Loucy (cell line): ENCODE results near the gene ARHGEF16.

Experiments
- H2AFZ ChIP-seq: fragments of 200-600 bp; sonication (generic); 2 replicates; pipeline ENCODE4 v1.6.0; 2016; ENCODE audit warnings: antibody characterized with exemption, mild to moderate bottlenecking, low read length, moderate library complexity
- H3F3A ChIP-seq: fragments of 200-600 bp; 2 replicates; pipeline ENCODE4 v1.6.0; 2016; ENCODE audit warnings: antibody characterized with exemption, low read depth, mild to moderate bottlenecking
- H3K27me3 ChIP-seq: fragments of 200-600 bp; sonication (generic); 2 replicates; pipeline ENCODE4 v1.6.1; 2014; ENCODE audit warnings: low read length, mild to moderate bottlenecking; ENCODE audit not compliant: insufficient read depth, poor library complexity, severe bottlenecking
- H3K36me3 ChIP-seq: fragments of 200-600 bp; sonication (generic); 2 replicates; pipeline ENCODE4 v1.6.1; 2016; ENCODE audit warnings: low read length; ENCODE audit not compliant: insufficient read depth
- H3K4me1 ChIP-seq: fragments of 200-600 bp; sonication (generic); 2 replicates; pipeline ENCODE4 v1.5.1; 2014; ENCODE audit warnings: low read length, mild to moderate bottlenecking; ENCODE audit not compliant: insufficient read depth, poor library complexity, severe bottlenecking
- H3K4me2 ChIP-seq: fragments of 200-600 bp; sonication (generic); 2 replicates; pipeline ENCODE4 v1.6.0; 2014; ENCODE audit warnings: antibody characterized with exemption, low read length, low read depth, mild to moderate bottlenecking; ENCODE audit not compliant: poor library complexity, severe bottlenecking
- H3K4me3 ChIP-seq: fragments of 200-600 bp; sonication (generic); 2 replicates; pipeline ENCODE4 v1.5.1; 2014; ENCODE audit warnings: low read length, mild to moderate bottlenecking, mixed read lengths; ENCODE audit not compliant: poor library complexity, severe bottlenecking
- H3K79me2 ChIP-seq: fragments of 200-600 bp; sonication (generic); 2 replicates; pipeline ENCODE4 v1.6.1; 2014; ENCODE audit warnings: low read length; ENCODE audit not compliant: insufficient read depth
- H3K9ac ChIP-seq: fragments of 200-600 bp; sonication (generic); 2 replicates; pipeline ENCODE4 v1.6.0; 2014; ENCODE audit warnings: mild to moderate bottlenecking, low read depth, low read length, moderate library complexity; ENCODE audit not compliant: poor library complexity, severe bottlenecking
- H3K9me2 ChIP-seq: fragments of 200-600 bp; sonication (generic); replicated peaks from 2 replicates; pipeline ENCODE4 v1.6.1; 2016; ENCODE audit warnings: low read depth, low read length, mixed read lengths
- H3K9me3 ChIP-seq: fragments of 200-600 bp; sonication (generic); 2 replicates; pipeline ENCODE4 v1.6.1; 2014; ENCODE audit warnings: mild to moderate bottlenecking, antibody characterized with exemption, low read length, low read depth; ENCODE audit not compliant: insufficient read depth
- H4K20me1 ChIP-seq: fragments of 200-600 bp; sonication (generic); 2 replicates; pipeline ENCODE4 v1.6.0; 2014; ENCODE audit warnings: antibody characterized with exemption, low read length, mild to moderate bottlenecking; ENCODE audit not compliant: insufficient read depth, poor library complexity, severe bottlenecking
- EZH2phosphoT487 ChIP-seq: fragments of 200-600 bp; IDR thresholded peaks from 2 replicates; pipeline ENCODE4 v1.6.1; 2018; ENCODE audit warnings: antibody characterized with exemption, mild to moderate bottlenecking, moderate library complexity, borderline replicate concordance
- TF ChIP-seq, protein P1 (sequence below): fragments of 200-600 bp; sonication (generic); conservative IDR thresholded peaks from 2 replicates; pipeline ENCODE4 v1.5.1; 2014; ENCODE audit warnings: mild to moderate bottlenecking, antibody characterized with exemption, low read length

Gene ARHGEF16

DNA sequence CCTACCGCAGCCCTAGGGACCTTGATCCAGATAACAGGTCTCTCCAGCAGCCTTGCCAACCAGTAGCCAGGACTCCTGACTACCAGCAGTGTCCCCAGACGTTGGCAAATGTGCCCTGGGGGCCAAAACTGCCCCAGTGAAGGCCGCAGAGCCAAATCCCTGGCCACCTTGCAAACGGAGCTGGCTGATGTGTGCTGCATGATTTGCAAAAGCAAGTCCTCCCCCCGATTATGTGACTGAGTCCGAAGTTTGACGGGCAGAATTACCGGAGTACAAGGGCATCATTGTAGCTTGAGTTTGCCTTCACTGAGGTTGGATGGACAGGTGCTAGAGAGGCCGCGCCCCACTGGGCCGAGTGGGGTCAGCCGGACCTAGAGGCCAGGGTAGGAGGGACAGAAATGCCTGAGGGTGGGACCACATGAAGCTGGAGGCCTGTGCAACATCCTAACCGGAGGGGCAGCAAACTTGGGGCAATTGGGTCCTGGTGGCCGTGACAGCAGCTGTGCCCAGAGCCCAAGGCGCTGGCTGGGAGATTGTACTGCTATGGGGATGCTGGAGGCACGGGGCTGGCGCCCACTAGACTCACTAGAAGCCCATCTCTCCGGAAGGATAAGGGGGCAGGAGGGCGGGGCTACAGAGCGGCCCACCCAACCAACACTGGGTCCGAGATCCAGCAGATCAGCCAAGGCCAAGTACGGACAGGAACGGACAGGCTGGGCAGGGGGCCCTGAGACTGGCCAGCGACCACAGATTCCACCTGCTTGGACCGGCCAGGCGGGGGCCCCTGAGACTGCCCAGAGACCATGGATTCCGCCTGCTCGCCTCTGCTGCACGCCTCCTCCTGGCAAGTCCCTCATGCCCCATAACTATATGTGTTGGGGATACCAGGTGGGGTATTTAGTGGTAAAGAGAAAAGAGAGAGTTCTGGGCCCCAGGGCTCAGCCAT is 2.8 kb downstream of the ARHGEF16 start:
- no peak overlapping the region for H3K4me2 ChIP-seq
- no peak overlapping the region for H2AFZ ChIP-seq
- H3K9me3 ChIP-seq, result no peaks in the 10 kb centered on the region
- no peaks in the 10 kb centered on the region for H3K9me2 ChIP-seq
- no peak overlapping the region for H3K9ac ChIP-seq
- H3K27me3 ChIP-seq, result no peaks in the 10 kb centered on the region
- no peak overlapping the region for H3K4me3 ChIP-seq
- H4K20me1 ChIP-seq, result no peaks in the 10 kb centered on the region
- H3K4me1 ChIP-seq, result peaks cover 17% of the 10 kb centered on the region
- no peak for TF ChIP-seq EZH2phosphoT487
- TF ChIP-seq, protein P1, sequence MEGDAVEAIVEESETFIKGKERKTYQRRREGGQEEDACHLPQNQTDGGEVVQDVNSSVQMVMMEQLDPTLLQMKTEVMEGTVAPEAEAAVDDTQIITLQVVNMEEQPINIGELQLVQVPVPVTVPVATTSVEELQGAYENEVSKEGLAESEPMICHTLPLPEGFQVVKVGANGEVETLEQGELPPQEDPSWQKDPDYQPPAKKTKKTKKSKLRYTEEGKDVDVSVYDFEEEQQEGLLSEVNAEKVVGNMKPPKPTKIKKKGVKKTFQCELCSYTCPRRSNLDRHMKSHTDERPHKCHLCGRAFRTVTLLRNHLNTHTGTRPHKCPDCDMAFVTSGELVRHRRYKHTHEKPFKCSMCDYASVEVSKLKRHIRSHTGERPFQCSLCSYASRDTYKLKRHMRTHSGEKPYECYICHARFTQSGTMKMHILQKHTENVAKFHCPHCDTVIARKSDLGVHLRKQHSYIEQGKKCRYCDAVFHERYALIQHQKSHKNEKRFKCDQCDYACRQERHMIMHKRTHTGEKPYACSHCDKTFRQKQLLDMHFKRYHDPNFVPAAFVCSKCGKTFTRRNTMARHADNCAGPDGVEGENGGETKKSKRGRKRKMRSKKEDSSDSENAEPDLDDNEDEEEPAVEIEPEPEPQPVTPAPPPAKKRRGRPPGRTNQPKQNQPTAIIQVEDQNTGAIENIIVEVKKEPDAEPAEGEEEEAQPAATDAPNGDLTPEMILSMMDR, result no peak
- no peaks in the 10 kb centered on the region for H3F3A ChIP-seq
- H3K36me3 ChIP-seq, result no peaks in the 10 kb centered on the region
- H3K79me2 ChIP-seq, result no peaks in the 10 kb centered on the region

DNA sequence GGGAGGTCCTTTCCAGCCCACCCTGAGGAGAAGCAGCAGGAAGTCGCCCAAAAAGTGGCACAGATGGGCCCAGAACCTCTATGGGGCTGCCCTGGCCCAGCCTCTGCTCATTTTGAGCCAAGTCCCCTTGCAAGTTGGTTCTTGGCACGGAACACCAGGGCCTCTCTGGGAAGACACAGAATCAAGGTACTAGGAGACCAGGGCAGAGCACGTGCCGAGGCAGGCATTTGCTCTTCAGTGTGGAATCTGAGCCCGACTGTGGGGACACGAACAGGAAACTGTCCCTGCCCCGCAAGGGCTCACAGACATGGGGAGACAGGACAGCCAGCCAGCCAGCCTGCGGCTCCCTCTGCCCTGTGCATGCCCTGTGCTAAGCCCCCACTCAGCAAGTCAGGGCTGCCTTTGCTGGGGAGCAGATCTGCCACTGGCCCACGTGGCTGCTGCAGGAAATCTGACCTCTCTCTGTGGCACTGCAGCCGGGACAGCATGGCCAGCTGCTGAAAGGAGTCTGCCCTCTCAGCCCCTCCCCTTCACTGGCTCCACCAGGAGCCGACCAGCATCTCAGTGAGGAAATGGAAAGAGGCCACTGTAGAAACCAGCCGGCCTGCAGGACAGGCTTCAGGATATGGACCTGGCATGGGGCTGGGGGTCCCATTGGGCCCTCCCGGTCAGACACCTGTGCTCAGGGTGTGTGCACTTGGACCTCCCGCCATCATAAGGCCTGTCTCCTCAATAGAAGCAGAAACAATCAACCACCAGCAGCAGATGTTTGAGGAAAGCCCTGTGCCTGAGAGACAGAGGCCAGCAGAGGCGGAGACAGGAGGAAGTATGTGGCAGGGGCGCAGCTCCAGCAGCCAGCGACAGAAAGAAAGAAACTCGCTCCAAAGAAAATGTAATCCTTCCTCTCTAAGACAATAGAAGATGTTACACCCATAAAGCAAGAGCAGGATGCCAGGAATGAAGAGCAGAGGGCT is 3.7 kb downstream of the ARHGEF16 start:
- Histone ChIP-seq H3K9me3 (no peaks in the 10 kb centered on the region), H3K79me2 (no peaks in the 10 kb centered on the region), H4K20me1 (no peaks in the 10 kb centered on the region), H2AFZ (no peak overlapping the region), H3K27me3 (no peaks in the 10 kb centered on the region), H3F3A (no peaks in the 10 kb centered on the region), H3K4me3 (no peak overlapping the region), H3K4me2 (no peak overlapping the region), H3K9ac (no peak overlapping the region), H3K36me3 (no peaks in the 10 kb centered on the region), H3K4me1 (peaks cover 17% of the 10 kb centered on the region), H3K9me2 (no peaks in the 10 kb centered on the region)
- TF ChIP-seq, protein P1, result no peak
- TF ChIP-seq EZH2phosphoT487, result no peak

DNA sequence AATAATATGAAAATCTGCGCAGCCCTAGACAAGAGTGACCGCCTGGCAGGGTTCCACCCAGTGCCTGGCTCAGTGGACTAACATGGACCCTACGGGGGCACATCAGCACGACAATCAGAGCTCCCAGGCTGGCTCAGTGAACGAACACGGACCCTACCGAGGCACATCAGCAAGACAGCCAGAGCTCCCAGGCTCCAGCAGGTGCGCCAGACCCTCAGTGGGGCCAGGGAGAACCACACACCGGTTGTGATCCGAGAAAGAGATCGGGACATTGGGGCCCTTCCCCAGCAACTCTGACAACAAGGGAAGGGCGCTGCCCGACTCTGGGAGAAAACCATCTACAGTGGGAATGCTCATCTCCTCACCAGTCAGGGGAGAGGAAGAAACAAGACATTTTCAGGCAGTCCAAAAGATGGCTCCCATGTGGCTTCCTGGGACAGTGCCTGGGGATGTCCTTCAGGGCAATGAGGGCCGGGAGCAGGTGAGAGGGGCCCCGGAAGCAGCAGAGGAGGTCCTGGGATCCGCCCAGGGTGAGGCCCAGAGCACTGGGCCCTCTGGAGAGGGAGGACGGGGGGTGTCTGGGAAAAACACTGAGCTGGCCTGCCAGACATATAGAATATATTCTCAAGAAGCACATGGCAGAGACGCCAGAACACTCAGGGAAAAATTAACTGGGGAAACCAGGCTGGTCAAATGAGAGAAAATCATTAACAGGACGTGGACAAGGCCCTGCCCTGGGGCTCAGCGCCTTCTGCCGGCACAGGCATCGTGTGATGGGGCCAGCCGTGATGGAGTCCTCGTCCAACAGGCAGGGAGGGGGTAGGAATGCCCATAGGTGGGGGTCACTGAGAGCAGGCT is 4.8 kb downstream of the ARHGEF16 start:
- peaks cover 11% of the 10 kb centered on the region for H3K4me1 ChIP-seq
- no peak overlapping the region for H3K4me3 ChIP-seq
- no peak overlapping the region for H3K4me2 ChIP-seq
- H3K79me2 ChIP-seq, result no peaks in the 10 kb centered on the region
- no peaks in the 10 kb centered on the region for H3K9me3 ChIP-seq
- no peak overlapping the region for H3K9ac ChIP-seq
- TF ChIP-seq EZH2phosphoT487, result no peak
- TF ChIP-seq, protein P1, result no peak
- no peaks in the 10 kb centered on the region for H3F3A ChIP-seq
- H3K36me3 ChIP-seq, result no peaks in the 10 kb centered on the region
- no peaks in the 10 kb centered on the region for H3K27me3 ChIP-seq
- H4K20me1 ChIP-seq, result no peaks in the 10 kb centered on the region
- no peaks in the 10 kb centered on the region for H3K9me2 ChIP-seq
- no peak overlapping the region for H2AFZ ChIP-seq
